Measurements from ENCODE around the gene TLE4.

DNA sequence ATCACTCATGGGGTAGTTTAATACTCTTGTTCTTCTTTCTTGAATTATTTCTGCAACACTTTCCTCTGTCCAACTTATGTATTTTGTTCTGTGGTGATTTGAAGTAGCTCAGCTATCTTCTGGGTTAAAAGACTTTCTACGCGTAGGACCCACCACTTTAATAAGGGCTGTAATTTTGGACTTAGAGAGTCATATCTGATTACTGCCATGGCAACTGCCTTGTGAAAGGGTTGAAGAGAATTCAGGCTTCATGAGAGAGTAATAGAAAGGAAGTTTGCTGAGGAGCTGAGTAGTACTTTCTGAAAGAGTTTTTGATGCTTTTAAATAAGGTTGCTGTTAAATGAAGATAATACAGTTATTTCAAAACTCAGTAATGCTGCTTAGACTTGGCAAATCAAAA is 89.5 kb downstream of the TLE4 start:
- TF ChIP-seq CREB1 (IDR thresholded peaks at IDR 0.05; ENCODE audit: low read depth) (no peak), SMARCA5 (IDR thresholded peaks at IDR 0.05) (no peak), HCFC1 (IDR thresholded peaks at IDR 0.05; ENCODE audit: low read length) (no peak)
